Measurements from ENCODE around the gene L3MBTL4.

Gene L3MBTL4

DNA sequence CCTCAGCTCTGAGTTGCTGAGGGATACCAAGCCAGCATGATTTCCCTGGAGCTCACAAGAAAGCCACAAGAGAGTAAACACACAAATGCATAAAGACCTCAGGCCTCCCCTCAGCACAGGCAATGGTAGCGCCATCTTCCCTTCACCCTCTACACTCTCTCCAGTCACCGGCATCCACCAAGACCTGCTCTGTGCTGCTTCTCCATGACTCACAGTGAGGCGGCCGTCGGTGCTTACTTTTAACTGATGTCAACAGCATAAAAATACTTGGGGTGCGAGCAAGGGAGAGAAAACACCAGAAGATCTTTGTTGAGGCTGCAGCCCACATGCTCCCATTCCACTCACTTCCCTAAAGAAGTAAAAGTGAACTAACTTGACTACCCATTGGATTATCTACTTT lies 46.7 kb downstream of the L3MBTL4 start:
- Histone ChIP-seq H3K4me3 (ENCODE audit: low read length) (no peak overlapping the region), H3K27me3 (ENCODE audit: insufficient read depth, low read length) (no peaks in the 10 kb centered on the region), H2AFZ (ENCODE audit: low read depth, low read length) (no peak overlapping the region), H3K4me1 (ENCODE audit: insufficient read depth, low read length) (no peaks in the 10 kb centered on the region), H3K36me3 (ENCODE audit: insufficient read depth, low read length) (no peaks in the 10 kb centered on the region), H3K9me3 (ENCODE audit: low read length) (no peaks in the 10 kb centered on the region)

DNA sequence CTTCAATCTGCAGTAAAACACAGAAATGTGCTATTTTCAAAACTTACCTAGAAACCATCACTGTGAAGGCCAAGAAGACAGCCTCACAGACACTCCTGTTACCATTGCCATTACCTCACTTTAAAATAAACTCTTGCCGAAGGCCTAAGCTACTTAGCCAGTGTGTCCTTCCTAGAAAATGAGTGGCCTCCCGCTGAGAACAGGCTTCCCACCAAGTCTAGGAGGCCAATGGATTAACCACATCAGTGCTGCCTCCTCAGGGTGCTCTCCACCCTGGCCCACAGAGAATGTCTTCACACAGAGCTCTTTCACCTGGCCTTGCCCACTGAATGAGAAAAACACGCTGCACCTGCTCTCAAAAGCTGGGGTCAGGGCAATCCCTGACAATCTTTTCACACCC lies 47.5 kb downstream of the L3MBTL4 start:
- H3K36me3 ChIP-seq (ENCODE audit: insufficient read depth, low read length): no peaks in the 10 kb centered on the region
- H3K27me3 ChIP-seq (ENCODE audit: insufficient read depth, low read length): no peaks in the 10 kb centered on the region
- H2AFZ ChIP-seq (ENCODE audit: low read depth, low read length): no peak overlapping the region
- H3K4me1 ChIP-seq (ENCODE audit: insufficient read depth, low read length): no peaks in the 10 kb centered on the region
- no peaks in the 10 kb centered on the region for H3K9me3 ChIP-seq (ENCODE audit: low read length)
- no peak overlapping the region for H3K4me3 ChIP-seq (ENCODE audit: low read length)

- Histone ChIP-seq H3K36me3 (ENCODE audit: insufficient read depth, low read length) (no peaks in the 10 kb centered on the region), H2AFZ (ENCODE audit: low read depth, low read length) (no peak overlapping the region), H3K4me3 (ENCODE audit: low read length) (no peak overlapping the region), H3K4me1 (ENCODE audit: insufficient read depth, low read length) (no peaks in the 10 kb centered on the region), H3K9me3 (ENCODE audit: low read length) (no peaks in the 10 kb centered on the region), H3K27me3 (ENCODE audit: insufficient read depth, low read length) (no peaks in the 10 kb centered on the region)
Measured at GRCh38 chr18:6366776-6367175, 47.9 kb downstream of the L3MBTL4 start.

DNA sequence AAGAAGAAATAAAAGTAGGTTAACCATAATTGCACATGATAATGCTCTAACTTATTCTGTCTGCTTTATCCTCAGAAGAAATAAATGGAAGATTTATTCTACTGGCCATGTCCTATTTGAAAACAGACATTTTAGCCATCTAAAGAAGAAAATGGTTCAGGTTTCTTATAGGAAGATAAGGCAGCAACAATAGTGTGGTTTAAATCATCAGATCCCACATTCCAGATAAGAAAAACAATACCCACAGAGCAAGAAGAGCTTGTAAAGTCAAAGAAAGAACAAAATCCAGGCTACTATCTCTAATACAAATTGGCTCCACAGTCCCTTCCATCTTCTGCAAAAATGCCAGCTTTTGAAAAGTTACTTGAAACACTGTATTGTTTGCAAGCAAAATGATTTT lies 49.3 kb downstream of the L3MBTL4 start:
- H3K4me1 ChIP-seq (ENCODE audit: insufficient read depth, low read length): no peaks in the 10 kb centered on the region
- H3K9me3 ChIP-seq (ENCODE audit: low read length): no peaks in the 10 kb centered on the region
- no peaks in the 10 kb centered on the region for H3K27me3 ChIP-seq (ENCODE audit: insufficient read depth, low read length)
- no peak overlapping the region for H2AFZ ChIP-seq (ENCODE audit: low read depth, low read length)
- no peak overlapping the region for H3K4me3 ChIP-seq (ENCODE audit: low read length)
- no peaks in the 10 kb centered on the region for H3K36me3 ChIP-seq (ENCODE audit: insufficient read depth, low read length)

GRCh38 chr18:6363216-6363615 lies 51.5 kb downstream of the L3MBTL4 start:
- H3K36me3 ChIP-seq (ENCODE audit: insufficient read depth, low read length): no peaks in the 10 kb centered on the region
- no peak overlapping the region for H3K4me3 ChIP-seq (ENCODE audit: low read length)
- H2AFZ ChIP-seq (ENCODE audit: low read depth, low read length): no peak overlapping the region
- H3K4me1 ChIP-seq (ENCODE audit: insufficient read depth, low read length): no peaks in the 10 kb centered on the region
- H3K27me3 ChIP-seq (ENCODE audit: insufficient read depth, low read length): no peaks in the 10 kb centered on the region
- no peaks in the 10 kb centered on the region for H3K9me3 ChIP-seq (ENCODE audit: low read length)

DNA sequence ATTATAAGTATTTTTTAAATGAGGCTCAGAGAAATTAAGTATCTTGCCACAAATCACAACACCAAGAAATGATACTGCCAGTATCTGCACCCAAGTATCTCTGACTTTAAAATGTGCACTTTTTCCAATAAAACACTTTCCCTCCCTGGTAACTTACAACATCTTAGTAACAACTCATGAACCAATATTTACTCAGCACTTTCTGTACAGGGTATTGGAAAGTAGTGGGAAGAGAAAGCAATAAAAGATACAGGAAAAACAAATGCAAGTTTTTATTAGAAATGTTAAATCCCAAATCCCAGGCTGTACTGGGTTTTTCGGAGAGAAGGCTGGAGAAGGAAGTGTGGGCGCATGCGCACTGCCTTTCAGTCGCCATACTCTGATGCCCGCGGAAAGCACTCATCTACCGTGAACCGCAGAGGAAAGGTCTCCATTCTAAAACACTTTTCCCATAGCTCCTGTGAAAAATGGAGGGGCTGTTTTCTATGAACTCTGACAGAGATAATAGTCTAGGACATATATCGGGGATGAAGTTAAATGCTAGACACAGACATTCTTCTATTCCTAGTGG lies 52.1 kb downstream of the L3MBTL4 start:
- H3K4me3 ChIP-seq (ENCODE audit: low read length): no peak overlapping the region

GRCh38 chr18:6357668-6358067 lies 57.0 kb downstream of the L3MBTL4 start:
- Histone ChIP-seq H3K36me3 (ENCODE audit: insufficient read depth, low read length) (no peaks in the 10 kb centered on the region), H2AFZ (ENCODE audit: low read depth, low read length) (no peak overlapping the region), H3K27me3 (ENCODE audit: insufficient read depth, low read length) (no peaks in the 10 kb centered on the region), H3K4me1 (ENCODE audit: insufficient read depth, low read length) (no peaks in the 10 kb centered on the region), H3K4me3 (ENCODE audit: low read length) (no peak overlapping the region), H3K9me3 (ENCODE audit: low read length) (no peaks in the 10 kb centered on the region)

More for the DNA sequence above, 52.1 kb downstream of the L3MBTL4 start:
- H3K36me3 ChIP-seq (ENCODE audit: insufficient read depth, low read length): no peaks in the 10 kb centered on the region
- no peak overlapping the region for H2AFZ ChIP-seq (ENCODE audit: low read depth, low read length)
- no peaks in the 10 kb centered on the region for H3K27me3 ChIP-seq (ENCODE audit: insufficient read depth, low read length)
- H3K4me1 ChIP-seq (ENCODE audit: insufficient read depth, low read length): no peaks in the 10 kb centered on the region
- H3K9me3 ChIP-seq (ENCODE audit: low read length): no peaks in the 10 kb centered on the region

GRCh38 chr18:6355789-6356589 lies 58.7 kb downstream of the L3MBTL4 start:
- H3K27me3 ChIP-seq (ENCODE audit: insufficient read depth, low read length): no peaks in the 10 kb centered on the region
- no peaks in the 10 kb centered on the region for H3K9me3 ChIP-seq (ENCODE audit: low read length)
- H3K4me3 ChIP-seq (ENCODE audit: low read length): no peak overlapping the region
- H2AFZ ChIP-seq (ENCODE audit: low read depth, low read length): no peak overlapping the region
- H3K4me1 ChIP-seq (ENCODE audit: insufficient read depth, low read length): no peaks in the 10 kb centered on the region
- H3K36me3 ChIP-seq (ENCODE audit: insufficient read depth, low read length): no peaks in the 10 kb centered on the region

DNA sequence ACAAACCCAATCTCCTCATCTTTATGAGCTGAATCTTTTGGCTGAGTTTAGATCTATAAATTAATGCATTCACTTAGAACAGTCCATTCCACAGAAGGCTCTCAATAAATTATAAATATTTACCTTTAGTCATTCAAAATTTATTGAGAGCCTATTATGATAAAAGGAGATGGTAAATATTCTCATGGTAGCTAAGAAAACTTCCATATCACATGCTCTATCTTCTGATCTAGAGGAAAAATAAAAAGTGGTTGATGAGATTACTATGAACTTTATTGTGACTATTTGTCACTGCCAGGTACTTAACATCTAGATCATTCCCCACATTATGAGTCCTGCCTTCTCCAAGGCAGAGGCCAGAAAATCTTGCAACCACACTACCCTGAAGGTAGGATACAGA lies 62.4 kb downstream of the L3MBTL4 start:
- no peaks in the 10 kb centered on the region for H3K9me3 ChIP-seq (ENCODE audit: low read length)
- no peaks in the 10 kb centered on the region for H3K27me3 ChIP-seq (ENCODE audit: insufficient read depth, low read length)

GRCh38 chr18:6342990-6343389 lies 71.7 kb downstream of the L3MBTL4 start:
- H3K4me3 ChIP-seq (ENCODE audit: low read length): no peak overlapping the region
- no peak overlapping the region for H2AFZ ChIP-seq (ENCODE audit: low read depth, low read length)
- no peaks in the 10 kb centered on the region for H3K36me3 ChIP-seq (ENCODE audit: insufficient read depth, low read length)
- no peaks in the 10 kb centered on the region for H3K27me3 ChIP-seq (ENCODE audit: insufficient read depth, low read length)
- H3K9me3 ChIP-seq (ENCODE audit: low read length): no peaks in the 10 kb centered on the region
- H3K4me1 ChIP-seq (ENCODE audit: insufficient read depth, low read length): no peaks in the 10 kb centered on the region

More for the DNA sequence above, 62.4 kb downstream of the L3MBTL4 start:
- no peaks in the 10 kb centered on the region for H3K4me1 ChIP-seq (ENCODE audit: insufficient read depth, low read length)
- no peak overlapping the region for H2AFZ ChIP-seq (ENCODE audit: low read depth, low read length)
- no peak overlapping the region for H3K4me3 ChIP-seq (ENCODE audit: low read length)
- no peaks in the 10 kb centered on the region for H3K36me3 ChIP-seq (ENCODE audit: insufficient read depth, low read length)

GRCh38 chr18:6341709-6342108 lies 73.0 kb downstream of the L3MBTL4 start:
- Histone ChIP-seq H3K4me3 (ENCODE audit: low read length) (no peak overlapping the region), H3K27me3 (ENCODE audit: insufficient read depth, low read length) (no peaks in the 10 kb centered on the region), H3K36me3 (ENCODE audit: insufficient read depth, low read length) (no peaks in the 10 kb centered on the region), H2AFZ (ENCODE audit: low read depth, low read length) (no peak overlapping the region), H3K9me3 (ENCODE audit: low read length) (no peaks in the 10 kb centered on the region), H3K4me1 (ENCODE audit: insufficient read depth, low read length) (no peaks in the 10 kb centered on the region)

DNA sequence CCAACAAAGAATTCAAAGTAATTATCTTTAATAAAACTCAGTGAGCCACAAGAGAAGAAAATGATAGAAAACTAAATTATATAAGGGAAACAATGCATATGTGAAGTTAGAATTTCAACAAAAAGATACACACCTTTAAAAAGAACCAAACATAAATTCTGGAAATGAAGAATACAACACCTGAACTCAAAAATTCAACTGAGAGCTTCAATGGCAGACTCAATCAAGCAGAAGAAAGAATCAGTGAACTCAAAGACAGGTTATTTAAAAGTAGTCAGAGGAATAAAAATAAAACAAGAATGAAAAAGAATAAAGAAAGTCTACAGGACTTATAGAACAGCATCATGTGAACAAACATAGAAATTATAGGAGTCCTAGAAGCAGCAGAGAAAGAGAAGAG lies 73.4 kb downstream of the L3MBTL4 start:
- Histone ChIP-seq H3K4me1 (ENCODE audit: insufficient read depth, low read length) (no peaks in the 10 kb centered on the region), H3K9me3 (ENCODE audit: low read length) (no peaks in the 10 kb centered on the region), H3K36me3 (ENCODE audit: insufficient read depth, low read length) (no peaks in the 10 kb centered on the region), H3K27me3 (ENCODE audit: insufficient read depth, low read length) (no peaks in the 10 kb centered on the region), H3K4me3 (ENCODE audit: low read length) (no peak overlapping the region), H2AFZ (ENCODE audit: low read depth, low read length) (no peak overlapping the region)

DNA sequence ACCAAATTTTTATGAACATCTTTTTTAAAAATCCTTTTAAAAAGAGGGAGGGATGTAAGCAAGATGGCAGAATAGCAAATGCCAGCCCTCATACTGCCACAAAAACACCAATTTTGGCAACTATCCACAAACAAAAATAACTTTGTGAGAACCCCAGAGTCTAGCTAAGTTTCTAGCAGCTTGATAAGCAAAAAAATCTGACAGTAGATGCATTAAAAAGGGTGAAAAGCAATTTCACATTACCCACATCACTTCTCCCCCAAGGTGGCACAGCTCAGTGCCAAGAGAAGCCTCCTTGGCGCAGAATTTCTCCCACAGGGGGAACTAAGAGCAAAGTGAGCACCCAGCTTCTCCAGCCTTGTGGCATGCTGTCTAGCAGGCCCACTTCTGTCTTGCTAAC lies 74.6 kb downstream of the L3MBTL4 start:
- Histone ChIP-seq H3K36me3 (ENCODE audit: insufficient read depth, low read length) (no peaks in the 10 kb centered on the region), H3K4me1 (ENCODE audit: insufficient read depth, low read length) (no peaks in the 10 kb centered on the region), H2AFZ (ENCODE audit: low read depth, low read length) (no peak overlapping the region), H3K27me3 (ENCODE audit: insufficient read depth, low read length) (no peaks in the 10 kb centered on the region), H3K9me3 (ENCODE audit: low read length) (no peaks in the 10 kb centered on the region), H3K4me3 (ENCODE audit: low read length) (no peak overlapping the region)

DNA sequence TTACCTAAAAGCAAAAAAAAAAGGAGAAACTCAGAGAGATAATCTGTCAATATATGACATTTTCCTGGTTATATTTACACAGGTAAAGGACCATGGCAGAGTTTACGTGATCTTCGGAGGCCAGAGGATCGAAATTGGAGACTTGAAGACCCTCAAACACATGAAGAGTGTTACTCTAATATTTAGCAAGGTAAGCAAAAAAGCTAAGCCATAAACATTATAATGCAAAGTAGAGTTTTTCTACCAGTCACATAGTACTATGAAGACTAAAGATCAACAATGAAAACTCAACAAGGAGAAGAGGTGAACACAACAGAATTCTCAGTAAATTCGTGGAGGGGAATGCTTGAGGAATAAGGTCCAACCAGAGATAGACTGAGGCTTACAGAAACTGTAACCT lies 78.5 kb downstream of the L3MBTL4 start:
- H3K36me3 ChIP-seq (ENCODE audit: insufficient read depth, low read length): no peaks in the 10 kb centered on the region
- H3K9me3 ChIP-seq (ENCODE audit: low read length): no peaks in the 10 kb centered on the region
- no peaks in the 10 kb centered on the region for H3K27me3 ChIP-seq (ENCODE audit: insufficient read depth, low read length)
- H3K4me3 ChIP-seq (ENCODE audit: low read length): no peak overlapping the region
- no peaks in the 10 kb centered on the region for H3K4me1 ChIP-seq (ENCODE audit: insufficient read depth, low read length)
- H2AFZ ChIP-seq (ENCODE audit: low read depth, low read length): no peak overlapping the region

Measured in neuron (in vitro differentiated cells).